Epidermal melanocyte (primary cell): ENCODE data around the gene CCDC28A.

Experiments used
- DNase-seq: peaks from one replicate; pipeline ENCODE4 v3.0.0; 2011; ENCODE audit warnings: low spot score; ENCODE audit not compliant: insufficient read length

Gene CCDC28A

DNA sequence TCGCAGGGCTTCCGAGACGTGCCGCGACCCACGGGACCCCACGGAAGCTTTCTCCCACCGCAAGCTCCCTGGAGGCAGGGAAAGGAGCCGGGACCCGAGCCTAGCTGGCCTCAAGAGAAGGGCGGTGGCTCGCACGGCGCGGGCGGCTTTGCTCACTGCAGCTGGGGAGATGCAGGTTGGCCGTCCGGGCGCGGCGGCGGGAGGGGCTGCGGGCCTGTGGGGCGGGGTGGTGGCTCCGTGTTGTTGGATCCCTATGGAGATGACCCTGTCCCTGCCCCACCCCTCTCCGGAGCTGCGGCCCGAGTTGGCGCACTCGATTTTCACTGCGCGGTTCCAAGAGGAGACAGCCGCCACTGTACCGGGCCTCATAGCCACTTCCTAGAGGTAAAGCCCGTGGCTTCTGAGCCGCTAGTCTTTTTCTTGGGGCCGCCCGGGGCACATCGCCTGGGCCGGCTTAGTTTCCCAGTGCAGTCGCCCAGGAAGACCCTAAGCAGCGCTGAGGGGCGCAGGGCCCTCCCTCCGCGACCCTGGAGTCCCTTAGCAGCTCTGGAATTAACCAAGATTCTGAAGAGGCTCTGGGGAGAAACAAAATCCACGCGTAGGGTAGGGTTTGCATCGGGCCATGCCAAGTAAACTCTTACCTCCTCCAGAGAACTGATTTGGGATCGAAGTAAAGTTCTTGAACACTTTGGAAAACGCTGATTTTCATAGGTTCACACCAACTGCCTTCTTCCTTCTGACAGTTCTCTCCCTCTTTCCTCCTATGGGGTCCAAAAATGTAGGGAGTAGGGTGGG lies 22.4 kb downstream of the CCDC28A start, which contains the start of gene ECT2L:
TSS of gene ECT2L (plus strand) at position 279 of the 795 bp plus-strand sequence. CDS start 17,188 bp downstream, outside the sequence.
- DNase-seq = no peak

DNA sequence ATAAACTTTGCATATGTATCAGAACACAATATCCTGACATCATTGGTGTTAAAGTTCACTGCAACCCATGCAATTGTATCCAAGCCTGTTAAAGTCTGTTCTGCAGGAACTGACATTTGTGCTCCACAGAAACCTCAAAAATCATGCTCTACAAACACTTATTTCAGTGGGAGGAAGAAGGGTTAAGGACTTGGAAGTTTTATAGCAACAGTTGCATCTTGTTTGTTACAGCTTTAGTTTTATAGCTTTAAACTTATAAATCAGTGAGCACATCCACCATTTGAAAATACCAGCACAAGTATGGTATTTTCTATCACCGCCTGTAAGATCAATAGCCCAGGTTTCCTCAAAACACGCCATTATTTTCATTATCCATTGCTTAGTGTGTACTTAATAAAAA lies 23.2 kb downstream of the CCDC28A start:
- no peak for DNase-seq

DNA sequence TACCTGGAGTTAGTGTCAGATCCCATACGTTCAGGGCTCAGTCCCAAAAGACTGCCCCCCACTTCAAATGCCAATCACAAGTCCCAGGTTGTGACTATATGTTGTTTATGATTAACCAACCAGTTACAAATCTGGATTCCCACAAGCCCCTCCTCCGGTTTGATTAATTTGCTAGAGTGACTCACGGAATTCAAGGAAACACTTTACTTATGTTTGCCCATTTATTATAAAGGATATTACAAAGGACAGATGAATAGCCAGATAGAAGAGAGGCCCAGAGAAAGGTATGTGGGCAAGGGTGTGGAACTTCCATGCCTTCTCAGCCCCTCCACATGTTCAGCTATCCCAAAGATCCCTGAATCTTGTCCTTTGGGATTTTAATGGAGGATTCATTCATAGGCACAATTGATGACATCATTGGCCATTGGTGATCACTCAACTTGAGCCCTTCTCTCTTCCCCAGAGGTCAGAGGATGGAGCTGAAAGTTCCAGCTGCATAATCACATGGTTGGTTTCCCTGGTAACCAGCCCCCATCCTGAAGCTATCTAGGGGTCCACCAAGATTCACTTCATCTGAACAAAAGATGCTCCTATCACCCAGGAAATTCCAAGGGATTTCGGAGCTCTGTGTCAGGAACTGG lies 24.4 kb downstream of the CCDC28A start:
- DNase-seq = no peak

DNA sequence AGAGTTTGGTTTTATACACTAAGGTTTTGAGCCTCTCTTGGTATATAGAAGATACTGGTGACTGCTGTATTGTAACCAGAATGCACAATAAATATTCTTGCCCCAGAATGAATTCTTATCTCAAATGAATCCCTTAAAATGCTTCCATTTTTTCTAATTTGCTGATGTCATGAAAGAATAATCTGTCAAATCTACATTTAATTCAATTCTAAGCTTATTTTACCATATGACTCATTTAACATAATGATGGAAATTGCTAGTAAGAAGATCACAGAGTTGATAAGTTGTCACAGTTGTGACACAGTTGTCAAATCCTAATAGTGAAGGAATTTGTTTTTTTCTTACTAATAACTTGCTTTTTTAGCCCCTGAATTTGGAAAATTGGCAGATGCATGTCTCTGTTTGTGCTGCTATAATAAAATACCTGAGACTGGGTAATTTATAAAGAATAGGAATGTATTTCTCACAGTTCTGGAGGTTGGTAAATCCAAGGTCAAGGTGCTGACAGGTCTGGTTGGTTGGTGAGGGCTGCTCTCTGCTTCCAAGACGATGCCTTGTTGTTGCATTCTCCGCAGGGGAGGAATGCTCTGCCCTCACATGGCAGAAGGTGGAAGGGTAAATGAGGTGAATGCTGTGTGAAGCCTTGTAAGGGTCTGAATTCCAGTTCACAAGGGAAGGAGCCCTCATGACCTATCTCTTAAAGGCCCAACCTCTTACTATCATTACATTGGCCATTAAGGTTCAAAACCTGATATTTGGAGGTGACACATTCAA lies 27.0 kb downstream of the CCDC28A start:
- DNase-seq = no peak

DNA sequence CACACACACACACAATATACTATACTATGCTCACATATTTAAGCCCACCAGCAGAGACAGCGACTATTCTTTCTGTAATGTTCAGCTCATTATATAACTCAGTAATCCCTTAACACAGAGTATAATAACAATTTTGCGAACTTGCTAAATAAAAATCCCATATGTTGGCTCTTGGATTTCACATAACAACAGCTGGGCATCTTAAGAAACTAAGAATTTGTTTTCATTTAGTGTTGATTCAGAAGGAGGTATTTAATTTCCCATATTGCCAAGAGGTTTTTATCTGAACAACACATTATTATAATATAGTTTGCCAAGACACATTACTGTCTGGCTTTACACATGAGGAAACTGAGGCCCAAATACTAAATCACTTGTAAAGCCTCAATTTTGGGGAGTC lies 29.8 kb downstream of the CCDC28A start:
- no peak for DNase-seq

DNA sequence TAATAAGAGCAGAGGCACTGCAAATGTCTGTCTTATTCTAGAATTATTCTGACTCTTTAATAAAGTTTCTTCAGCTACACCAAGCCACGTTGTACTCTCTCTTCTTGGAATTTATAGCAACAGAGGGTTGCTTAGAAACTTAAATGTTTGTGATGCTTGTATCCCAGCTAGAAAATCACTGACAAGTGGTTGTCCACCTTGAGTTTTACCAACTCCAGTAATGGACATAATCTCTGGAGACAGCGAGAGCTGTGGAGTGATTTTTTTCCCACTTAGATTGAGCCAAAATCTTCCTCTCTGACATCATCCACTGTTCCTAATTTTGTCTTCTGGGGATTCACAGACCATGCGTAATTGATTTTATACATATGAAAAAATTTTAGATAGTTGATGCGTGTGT lies 30.3 kb downstream of the CCDC28A start:
- DNase-seq = no peak

DNA sequence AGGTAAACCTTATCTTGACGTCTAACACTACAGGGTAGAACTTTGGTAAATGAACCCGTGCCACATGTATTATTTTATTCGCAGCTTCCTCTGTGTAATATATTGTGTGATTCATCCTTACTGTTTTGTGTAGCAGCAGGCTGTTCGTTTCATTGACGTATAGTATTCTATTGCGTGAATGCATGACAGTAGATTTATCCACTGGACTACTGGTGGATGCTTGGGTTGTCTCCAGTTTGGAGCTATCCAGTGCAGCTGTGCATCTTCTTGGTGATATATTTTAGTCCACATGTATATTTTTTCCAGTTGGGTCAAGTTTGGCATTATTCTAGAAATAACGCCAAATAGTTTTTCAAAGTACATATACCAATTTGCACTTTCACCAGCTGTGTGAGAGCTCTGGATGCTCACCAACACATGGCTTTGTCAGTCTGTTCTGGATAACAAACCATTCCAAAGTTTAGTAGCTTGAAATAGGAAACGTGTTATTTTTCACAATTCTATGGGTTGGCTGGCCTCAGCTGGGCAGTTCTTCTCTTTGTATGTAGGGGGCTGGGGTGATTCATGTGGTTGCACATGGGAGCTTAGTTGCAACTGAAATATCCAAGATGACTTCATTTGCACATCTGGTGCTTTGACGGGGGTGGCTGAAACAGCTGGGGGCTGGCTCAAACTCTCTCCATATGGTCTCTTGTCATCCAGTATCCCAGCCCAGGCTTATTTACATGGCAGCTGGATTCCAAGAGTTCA lies 31.6 kb downstream of the CCDC28A start:
- DNase-seq = no peak

DNA sequence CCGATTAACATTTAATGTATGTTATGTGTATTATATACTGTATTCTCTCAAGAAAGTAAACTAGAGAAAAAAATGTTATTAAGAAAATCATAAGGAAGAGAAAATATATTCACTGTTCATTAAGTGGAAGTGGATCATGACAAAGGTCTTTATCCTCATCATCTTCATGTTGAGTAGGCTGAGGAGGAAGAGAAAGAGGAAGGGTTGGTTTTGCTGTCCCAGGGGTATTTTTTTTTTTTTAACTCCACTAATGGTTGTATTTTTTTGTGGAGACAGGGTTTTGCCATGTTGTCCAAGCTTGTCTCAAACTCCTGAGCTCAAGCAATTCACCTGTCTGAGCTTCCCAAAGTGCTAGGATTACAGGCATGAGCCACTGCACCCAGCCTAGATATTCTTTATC lies 33.3 kb downstream of the CCDC28A start:
- DNase-seq = no peak

DNA sequence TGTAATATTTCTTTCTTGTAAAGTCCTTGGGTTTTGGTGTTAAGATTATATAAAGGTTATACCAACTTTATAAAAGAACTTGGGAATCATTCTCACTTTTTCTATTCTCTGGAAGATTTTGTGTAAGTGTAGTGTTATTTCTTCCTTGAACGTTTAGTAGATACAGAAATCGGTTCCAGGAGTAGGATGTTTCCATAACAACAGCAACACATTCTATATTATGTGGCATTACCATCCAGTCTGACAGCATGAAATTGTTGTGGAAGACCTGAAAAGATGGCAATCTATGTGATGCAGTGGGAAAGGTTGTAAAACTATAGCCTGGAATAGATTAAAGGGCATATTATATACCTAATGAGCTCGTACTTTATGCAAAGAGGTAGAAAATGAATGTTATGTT lies 36.1 kb downstream of the CCDC28A start:
- no peak for DNase-seq

DNA sequence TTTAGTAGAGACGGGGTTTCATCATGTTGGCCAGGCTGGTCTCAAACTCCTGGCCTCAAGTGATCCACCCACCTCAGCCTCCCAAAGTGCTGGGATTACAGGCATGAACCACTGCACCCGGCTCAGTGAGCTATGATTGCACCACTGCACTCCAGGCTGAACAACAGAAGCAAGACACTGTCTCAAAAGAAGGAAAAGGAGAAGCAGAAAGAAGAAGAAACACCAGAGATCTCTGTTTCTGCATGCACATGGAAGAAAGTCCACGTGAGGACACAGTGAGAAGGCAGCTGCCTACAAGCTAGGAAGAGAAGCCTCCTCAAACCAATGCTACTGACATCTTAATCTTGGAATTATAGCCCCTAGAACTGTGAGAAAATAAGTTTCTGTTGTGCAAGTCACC lies 38.3 kb downstream of the CCDC28A start:
- no peak for DNase-seq

DNA sequence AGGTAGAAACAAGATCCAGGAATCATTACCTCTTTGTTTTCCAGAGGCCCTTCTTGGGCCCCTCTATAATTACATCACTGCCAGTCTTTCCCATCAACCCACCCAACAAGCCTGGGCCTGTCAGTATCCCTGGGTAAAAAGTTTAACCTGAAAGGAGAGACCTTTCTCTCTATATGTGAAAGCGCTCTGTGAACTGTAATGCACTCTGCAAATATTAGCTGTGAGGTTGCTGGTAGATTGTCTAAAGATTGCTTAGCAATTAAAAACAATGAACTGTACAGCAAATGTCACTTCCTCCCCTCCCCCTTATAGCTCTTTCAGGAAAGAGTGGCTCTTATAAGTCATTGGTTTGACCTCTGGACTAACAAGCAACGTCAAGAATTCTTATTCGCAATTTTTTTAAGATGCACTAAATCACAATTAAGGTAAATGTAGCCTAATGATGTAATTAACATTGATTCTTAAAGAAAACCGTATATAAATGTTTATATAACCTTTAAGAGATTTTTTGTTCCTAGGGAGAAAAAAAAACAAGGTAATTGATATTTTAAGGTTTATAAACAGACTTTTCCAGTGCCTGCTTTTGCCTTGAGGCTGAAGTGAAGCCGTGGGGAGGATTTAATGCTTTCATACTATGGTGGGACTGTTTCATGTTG lies 40.7 kb downstream of the CCDC28A start:
- DNase-seq = no peak

DNA sequence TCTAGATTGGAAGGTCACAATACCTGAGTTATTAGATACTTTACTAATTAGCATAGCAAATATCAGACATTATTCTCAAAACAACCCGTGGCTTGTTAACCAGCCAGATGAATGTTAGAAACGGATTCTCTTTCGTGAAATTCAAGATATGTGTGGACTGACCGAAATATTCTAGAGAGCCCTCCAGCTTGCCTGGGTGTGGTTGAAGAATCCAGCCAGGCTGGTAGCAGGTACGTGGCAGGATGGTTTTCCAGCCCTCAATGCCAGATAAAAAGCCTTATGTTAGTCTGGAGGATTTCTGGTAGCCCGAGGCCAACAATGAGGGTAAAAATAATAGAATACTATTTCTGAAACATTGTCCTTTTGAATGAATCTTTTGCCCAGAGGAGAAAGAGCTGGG lies 41.7 kb downstream of the CCDC28A start:
- no peak for DNase-seq

DNA sequence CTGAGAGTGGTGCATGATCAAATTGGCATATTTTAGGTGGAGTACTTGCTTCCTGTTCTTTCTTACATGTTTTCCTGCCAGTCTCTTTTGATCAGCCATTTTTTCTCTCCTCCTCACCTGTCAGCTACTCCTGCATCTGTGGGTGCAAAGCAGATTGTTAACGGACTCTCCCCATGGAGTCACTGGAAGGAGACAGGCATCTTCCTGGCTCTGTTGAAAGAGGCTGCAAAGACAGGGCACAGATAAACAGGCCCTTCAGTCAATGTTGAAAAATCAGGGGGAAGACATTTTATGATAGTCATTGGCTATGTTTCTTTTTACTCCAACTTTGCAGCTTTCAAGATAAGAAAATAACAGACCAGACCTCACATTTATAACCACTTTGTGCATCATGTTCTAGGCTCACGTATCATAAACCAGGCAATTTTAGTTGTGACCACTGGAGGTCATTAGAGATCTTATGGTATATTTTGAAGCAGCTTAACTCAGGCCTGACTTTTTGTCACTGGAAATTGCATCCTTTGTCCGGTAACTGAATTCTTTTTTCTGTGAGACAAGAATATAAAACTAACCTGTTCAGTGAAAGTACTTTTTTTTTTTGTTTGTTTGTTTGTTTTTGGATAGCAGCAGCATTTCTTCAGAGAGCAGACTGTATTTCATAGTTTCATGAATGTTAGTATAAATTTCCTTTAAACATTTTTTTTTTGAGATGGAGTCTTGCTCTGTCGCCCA lies 42.4 kb downstream of the CCDC28A start:
- peak; percentile 71 for DNase-seq

DNA sequence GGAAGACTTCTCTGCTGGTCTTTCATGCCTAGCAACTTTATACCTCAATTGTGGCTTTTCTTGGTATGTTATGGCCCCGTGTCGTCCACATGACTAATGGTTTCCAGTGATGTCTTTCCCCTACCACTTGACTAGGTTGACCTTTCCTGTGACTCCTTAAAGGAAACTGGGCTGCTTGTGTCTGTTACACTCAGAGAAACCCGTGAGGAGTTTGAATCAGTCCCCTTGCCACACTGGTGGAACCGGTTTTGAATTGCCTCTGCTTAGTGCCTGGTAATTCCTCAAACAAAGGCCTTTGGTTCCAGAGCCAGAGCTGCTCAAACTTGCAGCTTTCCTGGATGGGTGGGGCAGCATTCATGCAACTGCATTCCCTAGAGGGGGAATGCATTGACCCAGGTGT lies 44.2 kb downstream of the CCDC28A start:
- peak; percentile 40 for DNase-seq

DNA sequence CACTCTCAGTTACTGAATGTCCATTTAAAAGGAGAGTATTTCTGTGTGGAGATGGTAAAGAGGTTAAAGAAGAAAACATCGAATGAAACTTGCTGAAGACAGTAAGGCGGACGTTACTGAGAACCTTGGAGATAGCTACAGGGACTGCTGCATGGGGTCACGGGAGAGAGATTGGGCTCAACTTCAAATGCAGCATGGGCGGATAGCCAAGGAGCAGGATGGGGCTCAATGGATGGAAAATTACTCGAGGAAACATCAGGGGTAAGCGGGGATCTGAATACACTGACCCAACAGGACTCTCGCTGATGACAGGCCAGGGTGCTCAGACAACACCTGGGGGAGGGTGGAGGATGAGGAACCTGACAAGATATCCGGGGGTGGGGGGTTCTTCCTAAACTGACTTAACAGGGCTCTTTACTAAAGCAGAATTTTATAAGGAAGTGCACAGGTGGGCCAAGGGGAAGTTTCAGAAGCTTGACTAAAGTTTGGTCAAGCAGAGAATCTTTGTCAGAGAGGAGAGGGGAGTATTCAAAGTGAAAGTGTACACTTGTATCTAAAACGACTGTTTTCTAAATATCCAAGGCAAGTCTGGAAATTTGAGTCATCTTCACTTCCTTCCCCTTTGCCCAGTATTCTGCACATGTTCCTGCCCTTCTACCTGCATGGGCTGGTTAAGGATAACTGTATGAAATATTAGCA lies 45.1 kb downstream of the CCDC28A start:
- no peak for DNase-seq

DNA sequence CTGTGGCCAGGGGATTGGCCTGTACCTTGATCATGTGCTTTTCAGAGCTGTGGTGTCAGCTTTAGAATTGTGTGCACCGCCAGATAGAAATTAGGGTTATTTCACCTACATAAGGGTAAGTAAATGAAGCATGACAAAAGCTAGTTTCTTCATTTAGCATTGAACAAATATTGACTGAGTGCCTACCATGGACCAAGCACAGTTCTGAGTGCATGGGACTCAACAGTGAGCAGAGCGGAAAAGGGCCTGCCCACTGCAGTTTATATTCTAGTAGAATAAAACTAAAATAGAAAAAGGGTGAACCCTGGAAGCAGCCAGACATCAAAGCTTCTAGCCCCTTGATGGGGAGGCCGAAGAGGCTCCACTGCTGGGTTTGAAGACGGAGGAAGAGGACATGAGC lies 48.0 kb downstream of the CCDC28A start:
- DNase-seq = no peak

DNA sequence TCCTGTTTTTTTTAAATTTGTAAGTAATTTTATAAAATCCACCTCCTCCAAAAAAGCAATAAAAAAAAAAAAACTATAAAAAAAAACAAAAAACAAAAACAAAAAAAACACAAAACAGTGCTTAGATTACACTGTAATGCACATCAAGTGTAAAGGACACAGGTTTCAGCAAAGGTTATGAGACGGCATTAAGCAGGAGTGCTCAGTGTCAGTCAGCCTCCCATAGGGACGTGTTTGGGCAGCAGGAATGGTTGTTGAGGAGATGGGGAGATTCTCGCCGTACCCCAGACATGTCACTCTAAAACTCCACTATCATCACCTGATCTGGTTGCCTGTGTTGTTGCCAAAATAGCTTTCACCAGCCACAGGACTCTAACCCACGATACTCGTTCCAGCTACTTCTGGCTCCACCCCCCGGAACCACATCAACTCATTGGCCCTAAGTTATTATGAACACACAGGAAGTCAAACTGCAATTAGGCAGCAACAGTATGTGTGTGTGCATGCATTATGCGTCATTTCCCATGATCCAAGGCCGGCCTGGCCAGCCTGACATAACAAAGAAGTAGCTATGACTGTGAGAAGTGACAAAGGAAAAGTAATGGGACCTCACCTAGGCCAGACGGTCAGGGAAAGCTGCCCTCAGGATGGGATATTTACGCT lies 51.0 kb downstream of the CCDC28A start:
- DNase-seq = no peak

DNA sequence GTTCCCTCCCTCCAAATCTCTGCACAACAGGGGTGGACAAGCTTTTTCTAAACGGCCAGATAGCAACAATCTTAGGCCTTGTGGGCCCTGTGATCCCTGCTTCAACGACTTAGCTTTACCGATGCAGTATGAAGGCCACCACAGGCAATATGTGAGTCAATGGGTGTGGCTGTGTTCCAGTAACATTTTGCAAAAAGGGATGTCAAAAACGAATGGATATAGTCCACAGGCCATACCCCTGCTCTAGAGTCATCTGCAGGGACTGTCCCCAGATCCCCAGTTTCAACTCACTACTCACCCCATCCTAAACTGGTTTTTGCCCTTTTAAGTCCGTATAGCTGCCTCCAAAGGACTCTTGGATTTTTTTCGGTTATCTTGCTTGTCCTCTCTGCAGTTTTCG lies 56.7 kb downstream of the CCDC28A start:
- no peak for DNase-seq

DNA sequence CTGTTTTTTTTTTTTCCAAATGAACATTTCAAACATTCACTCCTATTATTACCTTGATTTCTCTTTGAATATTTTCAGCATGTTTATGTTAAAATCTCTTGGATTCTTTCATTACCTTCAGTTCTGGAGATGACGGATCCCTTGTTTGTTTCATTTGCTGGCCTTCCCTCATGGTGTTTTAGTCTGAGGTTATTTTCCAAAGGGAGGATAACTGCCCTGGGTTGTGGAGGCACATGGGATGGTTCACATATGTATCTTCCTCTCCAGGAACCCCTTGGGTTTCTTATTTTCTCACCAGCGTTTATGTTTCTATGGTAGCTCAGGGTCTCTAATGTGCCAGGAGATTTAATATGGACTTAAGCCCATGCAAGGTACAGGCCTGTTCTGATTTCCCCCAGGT lies 58.6 kb downstream of the CCDC28A start:
- no peak for DNase-seq
